ENCODE measurements around the gene CELSR1.

CELSR1 gene

DNA sequence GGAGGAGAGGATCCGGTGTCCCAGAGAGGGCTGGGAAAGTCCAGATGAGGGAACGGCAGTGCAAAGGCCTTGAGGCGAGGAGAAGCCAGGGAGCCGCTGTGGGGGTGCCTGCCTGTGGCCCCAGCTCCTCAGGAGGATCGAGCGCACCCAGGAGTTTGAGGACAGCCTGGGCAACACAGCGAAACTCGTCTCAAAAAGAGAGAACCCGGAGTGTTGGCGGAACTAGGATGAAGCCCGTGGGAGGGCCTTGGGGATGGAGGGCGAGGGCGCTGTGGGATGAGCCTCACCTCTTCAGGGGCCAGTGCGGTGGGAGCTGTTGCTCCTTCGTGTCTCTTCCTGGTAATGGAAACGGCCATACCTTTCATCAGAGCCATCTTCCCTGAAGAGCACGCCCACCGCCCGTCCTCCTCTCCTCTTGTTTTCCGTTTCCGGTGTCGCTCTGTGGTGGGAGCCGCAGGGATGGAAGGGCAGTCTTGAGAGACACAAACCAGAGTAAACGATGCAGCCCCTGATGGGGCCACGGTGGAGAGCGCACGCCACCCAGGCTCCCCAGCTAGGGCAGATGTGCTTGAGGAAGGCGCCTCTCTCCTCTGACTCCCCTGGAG, 186.2 kb downstream of the CELSR1 start:
- no peak overlapping the region for H3K4me3 ChIP-seq (ENCODE audit: low read length)
- no peaks in the 10 kb centered on the region for H3K27me3 ChIP-seq (ENCODE audit: insufficient read depth, low read length)
- H3K27ac ChIP-seq (ENCODE audit: low read length) = no peak overlapping the region
- no peaks in the 10 kb centered on the region for H3K4me1 ChIP-seq (ENCODE audit: insufficient read depth, low read length)
- H3K9ac ChIP-seq (ENCODE audit: low read depth, low read length) = no peak overlapping the region
- H3K9me3 ChIP-seq (ENCODE audit: insufficient read depth, low read depth, low read length) = no peaks in the 10 kb centered on the region
- H3K36me3 ChIP-seq (ENCODE audit: insufficient read depth, low read depth, low read length) = peaks cover 95% of the 10 kb centered on the region

DNA sequence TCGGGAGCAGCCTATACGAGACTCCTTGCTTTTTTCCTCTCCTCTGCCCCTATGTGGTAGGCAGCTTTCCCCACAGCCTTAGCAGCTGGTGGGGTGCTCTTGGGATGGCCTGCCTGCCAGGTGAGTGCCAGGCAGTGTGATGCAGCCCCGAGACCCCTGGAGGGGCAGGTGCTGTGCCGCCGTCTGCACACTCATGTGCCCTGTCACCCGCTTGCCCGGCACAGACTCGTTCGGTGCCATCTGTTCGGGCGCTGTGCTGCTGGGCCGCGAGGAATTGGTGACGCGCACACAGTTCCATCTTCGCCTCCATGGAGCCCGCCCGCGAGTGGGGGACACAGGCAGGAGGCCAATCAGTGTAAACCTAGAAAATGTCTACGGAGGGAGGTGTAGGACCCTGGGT, 186.8 kb downstream of the CELSR1 start:
- Histone ChIP-seq H3K4me3 (ENCODE audit: low read length) (no peak overlapping the region), H3K36me3 (ENCODE audit: insufficient read depth, low read depth, low read length) (peaks cover 95% of the 10 kb centered on the region), H3K27me3 (ENCODE audit: insufficient read depth, low read length) (no peaks in the 10 kb centered on the region), H3K9me3 (ENCODE audit: insufficient read depth, low read depth, low read length) (no peaks in the 10 kb centered on the region), H3K9ac (ENCODE audit: low read depth, low read length) (no peak overlapping the region), H3K27ac (ENCODE audit: low read length) (no peak overlapping the region), H3K4me1 (ENCODE audit: insufficient read depth, low read length) (no peaks in the 10 kb centered on the region)

DNA sequence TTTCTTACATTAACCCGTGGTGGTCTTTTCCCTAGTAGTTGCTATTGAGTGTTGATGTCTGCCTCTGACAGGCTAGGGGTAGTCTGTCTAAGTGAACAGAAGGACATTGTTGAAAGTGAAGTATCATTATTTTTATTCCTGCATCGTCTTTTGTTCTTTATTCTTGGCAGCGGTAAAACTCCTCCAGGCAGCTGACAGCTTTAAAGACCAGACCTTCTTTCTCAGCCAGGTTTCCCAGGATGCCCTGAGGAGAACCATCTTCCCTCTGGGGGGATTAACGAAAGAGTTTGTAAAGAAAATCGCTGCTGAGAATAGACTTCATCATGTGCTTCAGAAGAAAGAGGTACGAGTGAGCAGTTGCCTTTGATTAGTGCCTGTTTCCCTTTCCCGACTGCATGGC, 187.3 kb downstream of the CELSR1 start:
- Histone ChIP-seq H3K4me3 (ENCODE audit: low read length) (no peak overlapping the region), H3K9ac (ENCODE audit: low read depth, low read length) (no peak overlapping the region), H3K9me3 (ENCODE audit: insufficient read depth, low read depth, low read length) (no peaks in the 10 kb centered on the region), H3K36me3 (ENCODE audit: insufficient read depth, low read depth, low read length) (peaks cover 97% of the 10 kb centered on the region), H3K4me1 (ENCODE audit: insufficient read depth, low read length) (no peaks in the 10 kb centered on the region), H3K27ac (ENCODE audit: low read length) (no peak overlapping the region), H3K27me3 (ENCODE audit: insufficient read depth, low read length) (no peaks in the 10 kb centered on the region)

DNA sequence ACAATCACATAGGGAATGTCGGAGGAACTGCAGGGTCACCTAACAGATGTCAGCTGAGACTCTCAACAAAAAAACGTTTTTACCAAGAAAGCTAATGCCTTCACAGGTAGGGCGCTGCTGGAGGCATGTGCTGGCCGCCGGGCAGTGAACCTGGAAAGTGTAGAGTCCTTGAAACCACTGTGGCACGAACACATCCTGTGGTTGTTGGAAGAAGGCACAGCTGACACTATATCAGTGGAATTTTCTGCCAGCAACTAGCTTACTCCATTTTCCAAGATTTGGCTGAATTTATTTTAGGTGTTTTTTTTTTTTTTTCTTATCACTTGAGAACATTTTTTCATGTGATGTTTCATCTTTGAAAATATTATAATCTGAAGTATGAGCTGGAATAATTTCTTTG, 187.7 kb downstream of the CELSR1 start:
- H3K27me3 ChIP-seq (ENCODE audit: insufficient read depth, low read length) = no peaks in the 10 kb centered on the region
- H3K9me3 ChIP-seq (ENCODE audit: insufficient read depth, low read depth, low read length) = no peaks in the 10 kb centered on the region
- H3K9ac ChIP-seq (ENCODE audit: low read depth, low read length) = no peak overlapping the region
- no peak overlapping the region for H3K4me3 ChIP-seq (ENCODE audit: low read length)
- H3K4me1 ChIP-seq (ENCODE audit: insufficient read depth, low read length) = no peaks in the 10 kb centered on the region
- H3K27ac ChIP-seq (ENCODE audit: low read length) = no peak overlapping the region
- H3K36me3 ChIP-seq (ENCODE audit: insufficient read depth, low read depth, low read length) = peaks cover 97% of the 10 kb centered on the region

DNA sequence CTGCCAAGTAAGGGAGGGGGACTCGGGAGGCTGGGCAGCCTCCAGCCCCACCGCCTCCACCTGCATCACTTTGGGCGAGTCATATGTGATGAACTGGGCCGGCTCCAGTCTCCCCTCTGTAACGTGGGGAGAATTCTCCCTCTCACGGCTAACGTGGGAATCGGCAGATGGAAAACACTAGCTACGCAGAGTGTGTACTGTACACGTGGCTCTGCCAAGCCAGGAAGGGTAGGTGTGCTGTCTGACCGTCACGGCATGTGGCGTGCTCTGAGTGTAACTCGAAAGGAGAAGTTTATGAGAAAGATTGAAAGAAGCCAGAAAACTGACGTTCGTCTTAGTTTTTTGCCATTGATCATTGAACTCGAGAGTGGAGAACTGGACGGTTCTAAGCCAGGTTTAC, 188.2 kb downstream of the CELSR1 start:
- no peaks in the 10 kb centered on the region for H3K9me3 ChIP-seq (ENCODE audit: insufficient read depth, low read depth, low read length)
- H3K27me3 ChIP-seq (ENCODE audit: insufficient read depth, low read length) = no peaks in the 10 kb centered on the region
- no peaks in the 10 kb centered on the region for H3K4me1 ChIP-seq (ENCODE audit: insufficient read depth, low read length)
- H3K9ac ChIP-seq (ENCODE audit: low read depth, low read length) = no peak overlapping the region
- H3K27ac ChIP-seq (ENCODE audit: low read length) = no peak overlapping the region
- H3K4me3 ChIP-seq (ENCODE audit: low read length) = no peak overlapping the region
- peaks cover 99% of the 10 kb centered on the region for H3K36me3 ChIP-seq (ENCODE audit: insufficient read depth, low read depth, low read length)

DNA sequence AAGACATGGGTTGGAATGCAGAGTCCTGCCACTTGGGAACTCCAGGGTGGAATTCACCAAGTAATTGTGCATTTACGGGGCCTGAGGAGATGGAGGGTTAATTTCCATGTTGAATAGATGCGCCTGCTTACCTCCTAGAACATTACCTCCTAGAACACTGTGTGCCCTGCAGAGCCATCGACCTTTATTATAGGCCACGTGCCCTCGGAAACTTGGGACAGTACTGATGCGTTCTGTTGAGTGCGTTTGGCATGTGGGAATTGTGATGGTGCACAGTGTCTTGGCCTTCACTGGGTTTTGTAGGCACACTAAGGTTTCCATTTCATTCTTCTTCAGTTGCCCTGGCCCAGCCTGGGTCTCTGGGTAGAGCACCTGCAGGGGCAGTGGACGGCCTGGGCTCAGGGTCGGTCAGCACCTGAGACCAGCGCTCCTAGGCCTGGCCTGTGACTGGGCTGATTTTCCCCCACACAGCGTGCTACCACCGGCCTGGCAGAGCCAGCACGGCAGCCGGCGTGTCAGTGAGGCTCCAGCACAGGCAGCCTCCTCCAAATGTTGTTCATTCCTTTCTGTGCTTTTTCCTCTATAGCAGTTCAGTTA, 189.2 kb downstream of the CELSR1 start:
- H3K27me3 ChIP-seq (ENCODE audit: insufficient read depth, low read length) = no peaks in the 10 kb centered on the region
- H3K36me3 ChIP-seq (ENCODE audit: insufficient read depth, low read depth, low read length) = peaks cover 99% of the 10 kb centered on the region
- no peak overlapping the region for H3K4me3 ChIP-seq (ENCODE audit: low read length)
- no peak overlapping the region for H3K9ac ChIP-seq (ENCODE audit: low read depth, low read length)
- H3K27ac ChIP-seq (ENCODE audit: low read length) = no peak overlapping the region
- no peaks in the 10 kb centered on the region for H3K9me3 ChIP-seq (ENCODE audit: insufficient read depth, low read depth, low read length)
- no peaks in the 10 kb centered on the region for H3K4me1 ChIP-seq (ENCODE audit: insufficient read depth, low read length)

DNA sequence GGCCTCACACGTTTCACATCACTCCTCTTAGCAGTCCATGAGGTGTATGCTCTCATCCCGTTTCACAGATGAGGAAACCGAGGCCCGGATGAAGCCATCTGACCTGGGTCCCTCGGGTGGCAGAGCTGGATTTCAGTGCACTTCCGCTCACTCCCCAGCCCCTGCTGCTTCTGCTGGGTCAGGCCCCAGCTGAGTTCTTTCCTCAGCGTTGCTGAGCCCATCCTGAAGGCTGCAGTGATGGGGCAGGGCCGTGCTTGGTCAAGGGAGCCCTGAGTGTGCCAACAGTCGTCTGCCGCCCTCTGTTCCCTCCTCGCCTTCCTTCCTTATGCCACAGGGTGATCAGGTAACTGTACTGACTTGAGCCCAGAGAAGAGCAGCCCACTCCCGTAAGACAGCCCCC, 189.8 kb downstream of the CELSR1 start:
- no peaks in the 10 kb centered on the region for H3K27me3 ChIP-seq (ENCODE audit: insufficient read depth, low read length)

DNA sequence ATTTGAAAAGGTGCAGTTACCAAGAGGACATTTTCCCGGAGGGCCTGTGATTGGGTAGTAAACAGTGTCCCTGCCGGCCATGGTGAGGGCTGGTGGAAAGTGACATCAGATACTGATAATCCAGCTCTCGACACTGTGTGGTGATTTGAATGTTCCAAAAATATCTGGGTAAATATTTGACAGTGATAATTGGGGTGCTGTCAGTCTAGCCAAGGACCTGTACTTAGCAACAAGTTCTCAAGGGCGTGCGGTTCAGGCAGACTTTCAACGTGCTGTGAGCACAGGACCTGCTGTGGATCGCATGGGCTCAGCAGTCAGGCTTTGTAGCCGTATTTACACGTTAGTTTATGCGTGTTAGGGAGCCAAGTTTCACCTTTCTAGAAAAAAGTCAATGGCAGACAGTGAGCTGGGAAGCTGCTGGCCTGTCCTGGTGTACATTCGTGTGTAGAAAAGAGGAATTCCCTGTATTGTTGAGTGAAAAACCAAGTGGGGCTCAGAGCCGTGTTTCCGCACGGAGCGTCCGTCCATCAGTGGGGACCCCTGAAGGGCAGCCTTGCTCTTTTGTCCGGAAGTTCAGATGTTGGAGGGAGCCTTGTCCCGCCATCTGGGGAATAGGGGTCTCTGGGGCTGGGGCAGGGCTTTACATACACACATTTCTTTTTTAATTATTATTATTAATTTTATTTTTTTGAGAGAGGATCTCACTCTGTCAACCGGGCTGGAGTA, 190.6 kb downstream of the CELSR1 start:
- peaks cover 99% of the 10 kb centered on the region for H3K36me3 ChIP-seq (ENCODE audit: insufficient read depth, low read depth, low read length)

More for the DNA sequence above, 189.8 kb downstream of the CELSR1 start:
- H3K9me3 ChIP-seq (ENCODE audit: insufficient read depth, low read depth, low read length) = no peaks in the 10 kb centered on the region
- H3K4me3 ChIP-seq (ENCODE audit: low read length) = no peak overlapping the region
- H3K4me1 ChIP-seq (ENCODE audit: insufficient read depth, low read length) = no peaks in the 10 kb centered on the region
- no peak overlapping the region for H3K9ac ChIP-seq (ENCODE audit: low read depth, low read length)
- H3K36me3 ChIP-seq (ENCODE audit: insufficient read depth, low read depth, low read length) = peaks cover 99% of the 10 kb centered on the region
- H3K27ac ChIP-seq (ENCODE audit: low read length) = no peak overlapping the region

DNA sequence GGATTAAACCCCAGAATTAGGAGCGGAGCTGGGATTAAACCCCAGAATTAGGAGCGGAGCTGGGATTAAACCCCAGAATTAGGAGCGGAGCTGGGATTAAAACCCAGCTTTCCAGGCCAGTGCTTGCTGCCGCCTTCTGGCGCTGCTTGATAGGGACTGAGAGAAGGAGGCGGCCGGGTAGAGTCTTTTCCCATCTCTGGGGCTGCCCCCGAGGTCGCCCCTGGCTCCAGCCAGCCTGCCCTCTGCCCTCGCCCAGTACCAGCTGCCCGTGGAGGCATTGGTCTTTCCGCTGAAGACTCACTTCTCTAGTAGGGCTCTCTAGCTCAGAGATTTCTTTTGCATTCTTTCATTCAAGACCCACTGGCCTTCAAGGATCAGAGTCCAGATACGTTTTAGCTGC, 196.7 kb downstream of the CELSR1 start:
- no peaks in the 10 kb centered on the region for H3K4me1 ChIP-seq (ENCODE audit: insufficient read depth, low read length)
- H3K36me3 ChIP-seq (ENCODE audit: insufficient read depth, low read depth, low read length) = peaks cover 81% of the 10 kb centered on the region
- H3K4me3 ChIP-seq (ENCODE audit: low read length) = no peak overlapping the region
- no peaks in the 10 kb centered on the region for H3K27me3 ChIP-seq (ENCODE audit: insufficient read depth, low read length)
- no peak overlapping the region for H3K27ac ChIP-seq (ENCODE audit: low read length)
- H3K9ac ChIP-seq (ENCODE audit: low read depth, low read length) = no peak overlapping the region
- H3K9me3 ChIP-seq (ENCODE audit: insufficient read depth, low read depth, low read length) = no peaks in the 10 kb centered on the region

More for the DNA sequence above, 190.6 kb downstream of the CELSR1 start:
- H3K4me1 ChIP-seq (ENCODE audit: insufficient read depth, low read length) = no peaks in the 10 kb centered on the region
- no peak overlapping the region for H3K9ac ChIP-seq (ENCODE audit: low read depth, low read length)
- no peaks in the 10 kb centered on the region for H3K9me3 ChIP-seq (ENCODE audit: insufficient read depth, low read depth, low read length)
- no peaks in the 10 kb centered on the region for H3K27me3 ChIP-seq (ENCODE audit: insufficient read depth, low read length)
- no peak overlapping the region for H3K27ac ChIP-seq (ENCODE audit: low read length)
- no peak overlapping the region for H3K4me3 ChIP-seq (ENCODE audit: low read length)

DNA sequence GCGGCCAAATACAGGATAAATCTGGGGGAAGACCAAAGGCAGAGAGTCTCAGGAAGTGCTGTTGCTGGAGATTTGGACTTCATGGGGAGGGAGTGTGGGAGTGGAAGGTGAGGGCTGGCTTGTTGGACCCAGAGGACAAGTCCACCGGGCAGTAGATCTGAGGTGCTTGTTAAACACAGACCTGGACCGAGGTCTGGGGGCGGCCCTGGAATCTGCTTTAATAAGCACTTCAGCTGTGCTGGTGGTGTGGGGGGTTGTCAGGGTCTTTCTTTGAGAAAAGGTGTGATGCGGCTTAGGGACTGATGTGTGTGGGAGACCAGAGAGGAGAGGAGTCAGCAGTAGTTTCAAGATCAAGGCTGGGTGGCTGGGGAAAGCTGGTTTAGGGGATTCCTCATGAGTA, 197.5 kb downstream of the CELSR1 start:
- Histone ChIP-seq H3K4me1 (ENCODE audit: insufficient read depth, low read length) (no peaks in the 10 kb centered on the region), H3K36me3 (ENCODE audit: insufficient read depth, low read depth, low read length) (peaks cover 74% of the 10 kb centered on the region), H3K9me3 (ENCODE audit: insufficient read depth, low read depth, low read length) (no peaks in the 10 kb centered on the region), H3K27ac (ENCODE audit: low read length) (no peak overlapping the region), H3K27me3 (ENCODE audit: insufficient read depth, low read length) (no peaks in the 10 kb centered on the region), H3K9ac (ENCODE audit: low read depth, low read length) (no peak overlapping the region), H3K4me3 (ENCODE audit: low read length) (no peak overlapping the region)

DNA sequence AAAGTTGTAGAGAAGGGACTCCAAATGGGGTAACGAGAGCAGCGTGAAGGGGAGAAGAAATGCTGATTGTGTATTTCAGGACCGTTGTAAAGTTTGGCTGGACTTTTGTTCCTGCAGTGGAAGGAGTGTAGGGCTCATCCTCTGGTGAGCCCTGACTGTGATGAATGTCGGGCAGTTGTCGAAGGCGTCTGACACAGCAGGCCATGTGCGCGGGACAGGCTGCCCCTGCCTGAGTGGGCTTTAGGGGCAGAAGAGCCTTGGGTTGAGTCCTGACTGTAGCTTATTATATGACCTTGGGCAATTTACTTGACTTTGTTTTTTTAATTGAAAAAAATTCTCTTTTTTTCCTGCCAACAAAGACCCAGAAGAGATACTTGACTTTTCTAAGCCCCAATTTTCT, 198.8 kb downstream of the CELSR1 start:
- Histone ChIP-seq H3K9ac (ENCODE audit: low read depth, low read length) (no peak overlapping the region), H3K4me3 (ENCODE audit: low read length) (no peak overlapping the region), H3K9me3 (ENCODE audit: insufficient read depth, low read depth, low read length) (no peaks in the 10 kb centered on the region), H3K27me3 (ENCODE audit: insufficient read depth, low read length) (no peaks in the 10 kb centered on the region), H3K36me3 (ENCODE audit: insufficient read depth, low read depth, low read length) (peaks cover 60% of the 10 kb centered on the region), H3K4me1 (ENCODE audit: insufficient read depth, low read length) (no peaks in the 10 kb centered on the region), H3K27ac (ENCODE audit: low read length) (no peak overlapping the region)

DNA sequence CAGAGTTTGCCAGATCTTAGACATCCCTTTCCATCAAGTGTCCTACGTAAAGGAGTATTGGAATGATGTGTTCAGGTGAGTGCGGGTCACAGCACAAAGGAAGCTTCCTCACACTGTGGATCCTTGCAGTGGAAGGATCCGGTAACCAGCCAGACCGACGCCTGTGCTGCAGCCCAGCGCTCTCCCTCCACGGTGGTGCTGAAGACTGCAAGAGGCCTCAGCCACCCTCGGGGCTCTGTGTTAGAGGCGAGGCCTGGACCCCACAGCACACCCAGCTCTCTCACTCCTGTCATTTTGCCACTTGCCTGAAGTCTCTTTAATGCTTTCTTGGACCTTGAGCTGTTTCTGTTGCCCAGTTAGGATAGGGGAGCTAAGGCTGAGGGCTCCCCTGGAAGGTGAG, 199.6 kb downstream of the CELSR1 start:
- Histone ChIP-seq H3K4me3 (ENCODE audit: low read length) (no peak overlapping the region), H3K9me3 (ENCODE audit: insufficient read depth, low read depth, low read length) (no peaks in the 10 kb centered on the region), H3K27ac (ENCODE audit: low read length) (no peak overlapping the region), H3K36me3 (ENCODE audit: insufficient read depth, low read depth, low read length) (peaks cover 59% of the 10 kb centered on the region), H3K9ac (ENCODE audit: low read depth, low read length) (no peak overlapping the region), H3K27me3 (ENCODE audit: insufficient read depth, low read length) (no peaks in the 10 kb centered on the region), H3K4me1 (ENCODE audit: insufficient read depth, low read length) (no peaks in the 10 kb centered on the region; the same call in 1 of the 2 replicates)
